Neural crest cell (in vitro differentiated cells): ENCODE data around the gene NME2. TPM values are rescaled to one million over a fixed set of nuclear protein-coding genes. Genes with fewer than 3 reads are reported as not detected.

Source experiments
- DNase-seq: peaks from one replicate; pipeline ENCODE4 v3.0.0; 2021; ENCODE audit warnings: low read depth, mixed read lengths, low spot score
- H3K27ac Mint-ChIP-seq: one replicate; pipeline ENCODE4 v1.8.0; 2021; ENCODE audit warnings: mild to moderate bottlenecking, mixed read lengths; ENCODE audit not compliant: unreplicated experiment
- H3K27me3 Mint-ChIP-seq: 2 replicates; pipeline ENCODE4 v1.8.0; 2021; ENCODE audit warnings: low read depth, mild to moderate bottlenecking, mixed read lengths
- H3K36me3 Mint-ChIP-seq: 2 replicates; pipeline ENCODE4 v1.8.0; 2021; ENCODE audit warnings: low read depth, mild to moderate bottlenecking, mixed read lengths
- H3K4me1 Mint-ChIP-seq: 2 replicates; pipeline ENCODE4 v1.8.0; 2021; ENCODE audit warnings: mixed read lengths
- H3K4me3 Mint-ChIP-seq: one replicate; pipeline ENCODE4 v1.8.0; 2021; ENCODE audit warnings: mild to moderate bottlenecking, mixed read lengths
- H3K9me3 Mint-ChIP-seq: 2 replicates; pipeline ENCODE4 v1.8.0; 2021; ENCODE audit warnings: mixed read lengths
- CTCF ChIP-seq: fragments of 200-600 bp; sonication (generic); conservative IDR thresholded peaks from 2 replicates; pipeline ENCODE4 v1.5.0; 2021; ENCODE audit warnings: antibody characterized with exemption, mild to moderate bottlenecking
- total RNA-seq: library from RNA; stranded (reverse); gene quantifications from 2 replicates; pipeline ENCODE4 v1.2.1, GENCODE V29; 2021

The NME2 gene
- total RNA-seq, 1 donor from 2014 or later = 541 TPM

- H3K4me1 Mint-ChIP-seq = peaks cover 14% of the 10 kb centered on the region
- H3K27ac Mint-ChIP-seq = no peak overlapping the region
- no peaks in the 10 kb centered on the region for H3K9me3 Mint-ChIP-seq
- H3K27me3 Mint-ChIP-seq = no peaks in the 10 kb centered on the region
- no peak for TF ChIP-seq CTCF
- no peaks in the 10 kb centered on the region for H3K36me3 Mint-ChIP-seq
- no peak for DNase-seq
- no peak overlapping the region for H3K4me3 Mint-ChIP-seq
These were observed 18.6 kb upstream of the NME2 start for GRCh38 chr17:51147650-51148049.

DNA sequence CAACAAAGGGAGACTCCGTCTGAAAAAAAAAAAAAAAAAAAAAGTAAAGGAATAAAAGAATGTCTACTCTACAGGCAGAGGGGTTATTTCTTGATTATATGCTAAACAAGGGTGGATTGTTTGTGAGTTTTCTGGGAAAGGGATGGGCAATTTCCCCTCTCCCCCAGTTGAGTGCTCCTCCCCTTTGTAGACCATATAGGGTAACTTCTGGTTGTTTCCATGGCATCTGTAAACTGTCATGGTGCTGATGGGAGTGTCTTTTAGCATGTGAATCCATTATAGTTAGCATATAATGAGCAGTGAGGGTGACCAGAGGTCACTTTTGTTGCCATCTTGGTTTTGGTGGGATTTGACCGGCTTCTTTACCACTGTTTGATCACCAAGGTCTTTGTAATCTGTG, 17.0 kb upstream of the NME2 start:
- Mint-ChIP-seq H3K36me3 (no peaks in the 10 kb centered on the region), H3K4me1 (peaks cover 13% of the 10 kb centered on the region), H3K9me3 (no peaks in the 10 kb centered on the region), H3K27ac (no peak overlapping the region), H3K4me3 (no peak overlapping the region), H3K27me3 (no peaks in the 10 kb centered on the region)
- no peak for DNase-seq
- no peak for TF ChIP-seq CTCF

DNA sequence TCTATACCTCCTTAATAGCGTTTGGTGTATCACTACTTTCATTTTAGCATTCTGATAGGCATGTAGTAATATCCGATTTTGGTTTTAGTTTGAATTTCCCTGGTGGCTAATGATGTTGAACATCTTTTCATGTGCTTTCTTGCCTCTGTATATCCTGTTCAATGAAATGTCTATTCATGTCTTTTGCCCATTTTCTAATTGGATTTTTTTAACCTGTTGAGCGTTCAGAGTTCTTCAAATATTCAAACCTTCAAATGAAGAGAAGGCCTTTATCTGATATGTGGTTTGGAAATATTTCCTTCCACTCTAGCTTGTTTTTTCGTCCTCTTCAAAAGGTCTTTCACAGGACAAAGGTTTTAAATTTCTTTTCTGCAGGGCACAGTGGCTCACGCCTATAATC, 15.3 kb upstream of the NME2 start:
- H3K9me3 Mint-ChIP-seq = no peaks in the 10 kb centered on the region
- no peaks in the 10 kb centered on the region for H3K27me3 Mint-ChIP-seq
- no peak overlapping the region for H3K27ac Mint-ChIP-seq
- peaks cover 10% of the 10 kb centered on the region for H3K4me1 Mint-ChIP-seq
- no peaks in the 10 kb centered on the region for H3K36me3 Mint-ChIP-seq
- no peak for DNase-seq
- TF ChIP-seq CTCF = no peak
- no peak overlapping the region for H3K4me3 Mint-ChIP-seq

DNA sequence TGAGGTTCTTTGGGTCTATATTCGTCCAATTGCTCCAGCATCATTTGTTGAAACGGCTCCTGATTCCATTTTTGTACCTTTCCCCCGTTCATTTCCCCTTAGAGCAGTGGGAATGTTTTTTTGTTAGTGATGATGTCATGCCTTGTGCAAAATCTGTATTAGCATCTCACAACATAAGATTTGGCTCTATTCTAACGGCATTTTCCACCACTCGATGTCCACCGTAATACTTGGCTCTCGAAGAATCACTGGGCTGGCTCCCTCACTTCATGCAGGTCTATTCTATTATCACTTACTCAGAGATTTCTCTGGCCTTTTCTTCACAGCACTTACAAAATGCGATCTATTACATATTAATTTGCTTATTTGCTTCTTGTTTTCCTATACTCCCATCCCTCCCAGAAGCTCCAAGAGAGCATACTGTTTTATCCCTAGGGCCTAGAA, 13.4 kb upstream of the NME2 start:
- DNase-seq = no peak
- H3K27ac Mint-ChIP-seq = no peak overlapping the region
- no peaks in the 10 kb centered on the region for H3K27me3 Mint-ChIP-seq
- H3K36me3 Mint-ChIP-seq = peaks cover 3% of the 10 kb centered on the region
- no peak overlapping the region for H3K4me3 Mint-ChIP-seq
- H3K9me3 Mint-ChIP-seq = no peaks in the 10 kb centered on the region
- H3K4me1 Mint-ChIP-seq = peaks cover 5% of the 10 kb centered on the region
- TF ChIP-seq CTCF = no peak

- Mint-ChIP-seq H3K27ac (no peak within 1 kb of the TSS), H3K4me1 (peaks cover 5% of the 10 kb centered on the region), H3K27me3 (no peaks in the 10 kb centered on the region), H3K9me3 (no peaks in the 10 kb centered on the region), H3K4me3 (no peak within 1 kb of the TSS), H3K36me3 (peaks cover 3% of the 10 kb centered on the region)
- peak; percentile 100 for DNase-seq
- peak; percentile 84 for TF ChIP-seq CTCF
These were observed 12.8 kb upstream of the NME2 start, which contains the start of gene NME1 for GRCh38 chr17:51153210-51154072. Gene NME1, plus strand, starts transcription at chr17:51153559. Its CDS starts 2,096 bp downstream, at chr17:51155655.
